Lower lobe of right lung (tissue), 2 donors: ENCODE data around the gene ZIC2. TPM values are rescaled to one million over a fixed set of nuclear protein-coding genes. Genes with fewer than 3 reads are reported as not detected.

Source experiments
- ATAC-seq, 2 donors: fragments of 200-7000 bp; cut with Tn5 transposase; one replicate each; pipeline ENCODE4 v1.9.1; 2020 to 2022; ENCODE audit warnings: mild to moderate bottlenecking in 2 of 2, moderate library complexity in 2 of 2
- DNase-seq: peaks from one replicate; pipeline ENCODE4 v3.0.0-alpha.2; 2020
- H3K27ac ChIP-seq: fragments of 200-600 bp; one replicate; pipeline ENCODE4 v1.8.0; 2022
- H3K27me3 ChIP-seq: fragments of 200-600 bp; one replicate; pipeline ENCODE4 v1.8.0; 2022; ENCODE audit warnings: low read depth
- H3K36me3 ChIP-seq: fragments of 200-600 bp; one replicate; pipeline ENCODE4 v1.8.0; 2022; ENCODE audit warnings: mild to moderate bottlenecking
- H3K4me1 ChIP-seq: fragments of 200-600 bp; one replicate; pipeline ENCODE4 v1.8.0; 2022
- H3K4me3 ChIP-seq: fragments of 200-600 bp; one replicate; pipeline ENCODE4 v1.8.0; 2022; ENCODE audit warnings: mild to moderate bottlenecking
- H3K9me3 ChIP-seq: fragments of 200-600 bp; one replicate; pipeline ENCODE4 v1.8.0; 2022
- CTCF ChIP-seq: fragments of 200-600 bp; IDR thresholded peaks from one replicate; pipeline ENCODE4 v1.8.0; 2022; ENCODE audit warnings: antibody characterized with exemption, mild to moderate bottlenecking
- intact Hi-C: fragments of 100-400 bp; cut with DNase I; formaldehyde crosslinking; loops from one replicate; pipeline ENCODE4 v1.11.0; 2022
- long read RNA-seq: library from polyadenylated mRNA; unstranded; transcript quantifications from one replicate; pipeline ENCODE4 v2.0.0, GENCODE V29; 2021
- total RNA-seq: library from RNA; stranded (reverse); fragmentation: NEBNext Ultra II Directional; extraction: Animal tissue kit (Norgen Biotek cat#: 25700); gene quantifications from one replicate; pipeline ENCODE4 v1.2.1, GENCODE V29; 2021
- donor health status: DM: no; HTN: yes; CAD: no; lungs with severe emphysema.

Gene ZIC2
- total RNA-seq = not detected
- long read RNA-seq = 0 reads

DNA sequence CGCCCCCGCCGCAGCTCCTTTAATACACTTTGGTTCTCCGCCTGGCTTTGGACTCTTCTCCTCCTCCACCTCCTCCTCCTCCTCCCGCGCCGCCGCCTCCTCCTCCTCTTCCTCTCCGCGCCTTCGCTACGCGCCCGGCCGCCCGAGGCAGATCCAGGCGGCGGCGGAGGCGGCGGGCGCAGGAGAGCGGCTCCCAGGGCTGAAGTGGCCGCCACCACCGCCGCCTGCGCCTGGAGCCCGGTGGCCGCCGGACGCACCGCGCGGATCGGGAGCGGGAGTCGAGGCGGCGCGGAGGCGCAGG, at the start of gene ZIC2:
ZIC2 (plus strand) TSS at position 50 of the 301 bp plus-strand sequence. CDS start 281 bp downstream, outside the sequence.
- H3K4me1 ChIP-seq = peaks cover 37% of the 10 kb centered on the region
- peak within 1 kb of the TSS; percentile 49 for H3K4me3 ChIP-seq
- no peaks in the 10 kb centered on the region for H3K9me3 ChIP-seq
- intact Hi-C loops = no loop called here
- no peaks in the 10 kb centered on the region for H3K36me3 ChIP-seq
- no peak for TF ChIP-seq CTCF
- no peak within 1 kb of the TSS for H3K27ac ChIP-seq
- peaks cover 98% of the 10 kb centered on the region for H3K27me3 ChIP-seq
- DNase-seq (no peak), ATAC-seq (peak in 1 of 2 donors; percentile 6)

DNA sequence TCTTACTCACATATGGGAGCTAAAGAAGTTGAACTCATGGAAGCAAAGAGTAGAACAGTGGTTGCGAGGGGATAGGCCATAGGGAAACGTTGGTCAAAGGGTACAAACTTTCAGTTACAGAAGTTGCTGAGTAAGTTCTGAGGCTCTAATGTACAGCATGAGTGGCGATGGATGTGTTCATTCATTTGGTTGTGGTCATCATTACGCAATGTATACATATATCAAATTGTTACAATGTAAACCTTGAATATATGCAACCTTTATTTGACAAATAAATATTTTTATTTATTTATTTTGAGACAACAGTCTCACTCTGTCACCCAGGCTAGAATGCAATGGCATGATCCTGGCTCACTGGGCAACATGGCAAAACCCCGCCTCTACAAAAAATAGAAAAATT, 48.7 kb upstream of the ZIC2 start:
- DNase-seq = no peak

DNA sequence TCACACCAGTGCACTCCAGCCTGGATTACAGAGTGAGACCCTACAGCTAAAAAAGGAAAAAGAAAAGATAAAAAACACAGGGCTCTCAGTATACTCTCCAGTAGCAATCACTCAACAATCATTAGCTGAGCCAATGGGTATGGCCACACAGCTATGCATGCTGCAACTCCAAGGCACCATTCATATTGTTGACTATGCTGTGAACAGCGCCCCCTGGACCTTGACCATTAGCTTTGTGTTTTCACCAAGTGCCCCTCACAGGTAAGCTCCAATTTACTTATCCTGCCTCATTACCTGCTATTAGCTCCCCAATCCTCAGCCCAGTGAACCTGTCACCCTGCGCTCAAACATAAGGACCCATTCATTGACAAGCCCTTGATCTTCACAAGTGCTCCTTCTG, 45.8 kb upstream of the ZIC2 start:
- H3K27ac ChIP-seq = no peak overlapping the region
- H3K36me3 ChIP-seq = no peaks in the 10 kb centered on the region
- no peaks in the 10 kb centered on the region for H3K9me3 ChIP-seq
- peak; percentile 7 for TF ChIP-seq CTCF
- DNase-seq = no peak
- H3K27me3 ChIP-seq = peaks cover 17% of the 10 kb centered on the region
- intact Hi-C loops = no loop called here
- no peak for ATAC-seq
- no peak overlapping the region for H3K4me3 ChIP-seq
- no peaks in the 10 kb centered on the region for H3K4me1 ChIP-seq

More for the DNA sequence above, 48.7 kb upstream of the ZIC2 start:
- Histone ChIP-seq H3K27me3 (peaks cover 15% of the 10 kb centered on the region), H3K27ac (no peak overlapping the region), H3K4me3 (no peak overlapping the region), H3K9me3 (no peaks in the 10 kb centered on the region), H3K4me1 (no peaks in the 10 kb centered on the region), H3K36me3 (no peaks in the 10 kb centered on the region)
- intact Hi-C loops = no loop called here
- TF ChIP-seq CTCF = no peak
- ATAC-seq = no peak

DNA sequence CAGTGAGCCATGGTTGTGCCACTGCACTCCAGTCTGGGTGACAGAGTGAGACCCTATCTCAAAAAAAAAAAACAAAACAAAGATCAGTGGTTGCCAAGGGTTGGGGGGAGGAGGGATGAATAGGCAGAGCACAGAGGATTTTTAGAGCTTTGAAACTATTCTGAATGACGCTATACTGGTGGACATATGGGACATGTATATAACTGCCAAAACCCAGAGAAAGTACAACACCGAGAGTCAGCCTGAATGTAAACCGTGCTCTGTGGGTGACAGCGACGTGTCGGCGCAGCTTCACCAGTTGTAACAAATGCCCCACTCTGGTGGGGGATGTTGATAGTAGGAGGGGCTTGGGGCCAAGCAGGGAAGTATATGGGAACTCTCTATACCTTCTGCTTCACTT, 42.9 kb upstream of the ZIC2 start:
- no peak for ATAC-seq
- no peak overlapping the region for H3K4me3 ChIP-seq
- peaks cover 14% of the 10 kb centered on the region for H3K27me3 ChIP-seq
- no peak overlapping the region for H3K27ac ChIP-seq
- no peaks in the 10 kb centered on the region for H3K9me3 ChIP-seq
- no peak for DNase-seq
- H3K36me3 ChIP-seq = no peaks in the 10 kb centered on the region
- intact Hi-C loops = no loop called here
- no peak for TF ChIP-seq CTCF
- H3K4me1 ChIP-seq = no peaks in the 10 kb centered on the region

- intact Hi-C loops = no loop called here
- Histone ChIP-seq H3K4me3 (no peak overlapping the region), H3K27me3 (peaks cover 29% of the 10 kb centered on the region), H3K36me3 (no peaks in the 10 kb centered on the region), H3K27ac (no peak overlapping the region), H3K4me1 (no peaks in the 10 kb centered on the region), H3K9me3 (no peaks in the 10 kb centered on the region)
- TF ChIP-seq CTCF = no peak
- ATAC-seq (no peak), DNase-seq (no peak)
Measured at GRCh38 chr13:99941086-99941485, 40.5 kb upstream of the ZIC2 start.

GRCh38 chr13:99941911-99942310, 39.7 kb upstream of the ZIC2 start:
- no peaks in the 10 kb centered on the region for H3K36me3 ChIP-seq
- H3K4me1 ChIP-seq = no peaks in the 10 kb centered on the region
- TF ChIP-seq CTCF = no peak
- DNase-seq (no peak), ATAC-seq (no peak)
- H3K27ac ChIP-seq = no peak overlapping the region
- H3K9me3 ChIP-seq = no peaks in the 10 kb centered on the region
- intact Hi-C loops = no loop called here
- peaks cover 32% of the 10 kb centered on the region for H3K27me3 ChIP-seq
- H3K4me3 ChIP-seq = no peak overlapping the region
